Suprapubic skin (tissue), 4 donors: ENCODE measurements around the gene CD93. TPM values are rescaled to one million over a fixed set of nuclear protein-coding genes. Genes with fewer than 3 reads are reported as not detected.

Source experiments
- DNase-seq, 2 donors: peaks; one replicate each; pipeline ENCODE4 v3.0.0-alpha.2; 2019; ENCODE audit warnings: low spot score in 2 of 2
- H3K27ac ChIP-seq: fragments of 200-600 bp; sonication (generic); one replicate; pipeline ENCODE4 v1.5.1; 2019
- H3K27me3 ChIP-seq: fragments of 200-600 bp; sonication (generic); one replicate; pipeline ENCODE4 v1.5.1; 2019
- H3K36me3 ChIP-seq: fragments of 200-600 bp; sonication (generic); one replicate; pipeline ENCODE4 v1.5.1; 2019
- H3K4me1 ChIP-seq: fragments of 200-600 bp; sonication (generic); one replicate; pipeline ENCODE4 v1.5.1; 2019
- H3K4me3 ChIP-seq: fragments of 200-600 bp; sonication (generic); one replicate; pipeline ENCODE4 v1.5.1; 2019; ENCODE audit warnings: mild to moderate bottlenecking
- H3K9me3 ChIP-seq: fragments of 200-600 bp; sonication (generic); one replicate; pipeline ENCODE4 v1.5.1; 2019
- CTCF ChIP-seq, 2 donors: fragments of 200-600 bp in 1 of 2; fragments of 450-650 bp in 1 of 2; sonication (generic) in 1 of 2; IDR thresholded peaks; one replicate each; pipeline ENCODE4 v1.5.1; 2016 to 2019; ENCODE audit warnings: antibody characterized with exemption in 2 of 2, mild to moderate bottlenecking in 1 of 2, moderate library complexity in 1 of 2
- EP300 ChIP-seq: sonication (generic); formaldehyde crosslinking; IDR thresholded peaks from one replicate; pipeline ENCODE4 v1.6.1; 2017; ENCODE audit warnings: antibody characterized with exemption
- POLR2A ChIP-seq, 2 donors: fragments of 450-650 bp; IDR thresholded peaks; one replicate each; pipeline ENCODE4 v1.6.1; 2017; ENCODE audit warnings: antibody characterized with exemption in 2 of 2, mild to moderate bottlenecking in 2 of 2, moderate library complexity in 2 of 2
- POLR2AphosphoS5 ChIP-seq, 3 donors: sonication (generic); formaldehyde crosslinking; IDR thresholded peaks; one replicate each; pipeline ENCODE4 v1.6.1; 2017; ENCODE audit warnings: antibody characterized with exemption in 3 of 3
- WGBS: methylation state at CpG from one replicate; pipeline ENCODE4 v1.1.5; 2018; 5-methylcytosine and 5-hydroxymethylcytosine counted together
- total RNA-seq, 4 donors: library from RNA; depleted of rRNA; stranded (reverse); fragments of >200 nt; gene quantifications; one replicate each; pipeline ENCODE4 v1.1.0, GENCODE V29; 2016

Gene CD93
- total RNA-seq, 4 donors from 2014 or later, result 8.1 to 25.1 (median 16.2) TPM

- Histone ChIP-seq H3K4me1 (peaks cover 43% of the 10 kb centered on the region), H3K36me3 (no peaks in the 10 kb centered on the region), H3K4me3 (no peak overlapping the region), H3K9me3 (no peaks in the 10 kb centered on the region), H3K27ac (no peak overlapping the region), H3K27me3 (no peaks in the 10 kb centered on the region)
- WGBS, result 80% methylated on average over 8 of the region's 8 CpGs
- DNase-seq, result peak in 1 of 2 donors; percentile 40
- no peak for TF ChIP-seq POLR2A (IDR thresholded peaks at IDR 0.05)
- no peak for TF ChIP-seq EP300
- no peak for TF ChIP-seq POLR2AphosphoS5 (IDR thresholded peaks at IDR 0.05)
- TF ChIP-seq CTCF (IDR thresholded peaks at IDR 0.05), result no peak
Observed at GRCh38 chr20:23091721-23092383, 5.7 kb upstream of the CD93 start.

- no peaks in the 10 kb centered on the region for H3K36me3 ChIP-seq
- no peaks in the 10 kb centered on the region for H3K9me3 ChIP-seq
- TF ChIP-seq EP300 (no peak), POLR2A (IDR thresholded peaks at IDR 0.05) (no peak), POLR2AphosphoS5 (IDR thresholded peaks at IDR 0.05) (no peak), CTCF (IDR thresholded peaks at IDR 0.05) (no peak)
- H3K27me3 ChIP-seq, result no peaks in the 10 kb centered on the region
- no peak overlapping the region for H3K4me3 ChIP-seq
- peaks cover 37% of the 10 kb centered on the region for H3K4me1 ChIP-seq
- no peak overlapping the region for H3K27ac ChIP-seq
- 87% methylated on average over 4 of the region's 4 CpGs for WGBS
- no peak for DNase-seq
Observed at GRCh38 chr20:23090878-23091277, 4.8 kb upstream of the CD93 start.

- WGBS, result 93% methylated on average over 6 of the region's 6 CpGs
Observed at GRCh38 chr20:23090147-23090546, 4.0 kb upstream of the CD93 start.

GRCh38 chr20:23088866-23089265 lies 2.7 kb upstream of the CD93 start:
- H3K4me1 ChIP-seq, result peaks cover 22% of the 10 kb centered on the region
- TF ChIP-seq POLR2A (IDR thresholded peaks at IDR 0.05), result no peak
- TF ChIP-seq POLR2AphosphoS5 (IDR thresholded peaks at IDR 0.05), result no peak
- no peak for TF ChIP-seq CTCF (IDR thresholded peaks at IDR 0.05)
- TF ChIP-seq EP300, result no peak
- no peak overlapping the region for H3K27ac ChIP-seq
- no peak for DNase-seq
- H3K27me3 ChIP-seq, result no peaks in the 10 kb centered on the region
- H3K9me3 ChIP-seq, result no peaks in the 10 kb centered on the region
- WGBS, result 84% methylated on average over 5 of the region's 8 CpGs
- H3K4me3 ChIP-seq, result no peak overlapping the region
- H3K36me3 ChIP-seq, result no peaks in the 10 kb centered on the region

More at GRCh38 chr20:23090147-23090546, 4.0 kb upstream of the CD93 start:
- H3K4me1 ChIP-seq, result peaks cover 30% of the 10 kb centered on the region
- H3K27ac ChIP-seq, result no peak overlapping the region
- no peaks in the 10 kb centered on the region for H3K9me3 ChIP-seq
- H3K4me3 ChIP-seq, result no peak overlapping the region
- TF ChIP-seq POLR2AphosphoS5 (IDR thresholded peaks at IDR 0.05) (no peak), EP300 (no peak), CTCF (IDR thresholded peaks at IDR 0.05) (no peak), POLR2A (IDR thresholded peaks at IDR 0.05) (no peak)
- H3K27me3 ChIP-seq, result no peaks in the 10 kb centered on the region
- no peaks in the 10 kb centered on the region for H3K36me3 ChIP-seq
- DNase-seq, result peak in 1 of 2 donors; percentile 37

GRCh38 chr20:23087587-23088251 lies 1.6 kb upstream of the CD93 start:
- Histone ChIP-seq H3K4me1 (peaks cover 28% of the 10 kb centered on the region), H3K4me3 (no peak overlapping the region), H3K36me3 (no peaks in the 10 kb centered on the region), H3K27me3 (no peaks in the 10 kb centered on the region), H3K9me3 (no peaks in the 10 kb centered on the region), H3K27ac (peak overlapping the region; percentile 85)
- DNase-seq, result no peak
- WGBS, result 70% methylated on average over 9 of the region's 9 CpGs
- TF ChIP-seq POLR2AphosphoS5 (IDR thresholded peaks at IDR 0.05), result no peak
- TF ChIP-seq CTCF (IDR thresholded peaks at IDR 0.05), result no peak
- no peak for TF ChIP-seq EP300
- TF ChIP-seq POLR2A (IDR thresholded peaks at IDR 0.05), result no peak
